Endothelial cell of umbilical vein (primary cell): Measurements from ENCODE around the gene HNRNPA1L2. TPM values are rescaled to one million over a fixed set of nuclear protein-coding genes. Genes with fewer than 3 reads are reported as not detected.

Experiments
- BruUV-seq: library from RNA; stranded (reverse); fragments of 400-500 nt; replicated peaks from 2 replicates; lab custom pipeline; 2021; lab: Mats Ljungman, UMichigan
- CTCF ChIA-PET: fragments of 300-600, 350-600 bp; sonication (Branson Sonifier 250); formaldehyde crosslinking; loops from one replicate; lab custom pipeline; 2021; ENCODE audit warnings: antibody characterized with exemption, inconsistent platforms; lab: Charles Lee
- POLR2A ChIA-PET: fragments of 300-600, 350-600 bp; sonication (Branson Sonifier 250); formaldehyde crosslinking; loops from one replicate; lab custom pipeline; 2021; ENCODE audit warnings: antibody characterized with exemption, inconsistent platforms; lab: Charles Lee
- DNase-seq: peaks from one replicate; pipeline ENCODE4 v3.0.0-alpha.2; 2011; ENCODE audit warnings: low read depth, low spot score
- FAIRE-seq: peaks from 2 replicates; lab custom pipeline; 2011; peaks lifted over from hg19 to GRCh38; lab: Jason Lieb, UNC
- H2AFZ ChIP-seq: 2 replicates; pipeline ENCODE4 v1.6.0; 2012; ENCODE audit warnings: low read depth, low read length, control low read depth, inconsistent platforms
- H3K27ac ChIP-seq: 2 replicates; pipeline ENCODE4 v1.5.1; 2011; ENCODE audit warnings: low read depth, mild to moderate bottlenecking, control low read depth, low read length, moderate library complexity; ENCODE audit not compliant: insufficient read depth
- H3K27me3 ChIP-seq, 2 experiments: 2 replicates each; pipeline versions ENCODE4 v1.6.0 to v1.6.1; 2011; ENCODE audit warnings: low read length in 2 of 2, mixed read lengths in 1 of 2; ENCODE audit not compliant: control insufficient read depth in 2 of 2, insufficient read depth in 2 of 2
- H3K36me3 ChIP-seq, 2 experiments: 2 replicates in 1 of 2; 3 replicates in 1 of 2; pipeline ENCODE4 v1.5.1; 2011; ENCODE audit warnings: low read length in 2 of 2, mild to moderate bottlenecking in 1 of 2, moderate library complexity in 1 of 2; ENCODE audit not compliant: control insufficient read depth in 2 of 2, insufficient read depth in 2 of 2; ENCODE audit errors: extremely low read depth in 1 of 2
- H3K4me1 ChIP-seq: 3 replicates; pipeline ENCODE4 v1.5.1; 2011; ENCODE audit warnings: mild to moderate bottlenecking, low read length; ENCODE audit not compliant: control insufficient read depth, insufficient read depth; ENCODE audit errors: extremely low read depth
- H3K4me2 ChIP-seq: 2 replicates; pipeline ENCODE4 v1.6.1; 2011; ENCODE audit warnings: low read length, control low read depth, mixed read lengths; ENCODE audit not compliant: insufficient read depth
- H3K4me3 ChIP-seq, 3 experiments: fragments of 200-600 bp in 1 of 3; sonication (generic), shearing (Covaris generic) in 1 of 3; replicated peaks in 1 of 3; 2 replicates each; pipeline ENCODE4 v1.5.1; 2011 to 2016; ENCODE audit warnings: control low read depth in 3 of 3, low read length in 3 of 3, mild to moderate bottlenecking in 2 of 3, inconsistent platforms in 1 of 3, low read depth in 1 of 3, moderate library complexity in 1 of 3; ENCODE audit not compliant: insufficient read depth in 1 of 3
- H3K79me2 ChIP-seq: 2 replicates; pipeline ENCODE4 v1.6.0; 2012; ENCODE audit warnings: low read length, inconsistent platforms; ENCODE audit not compliant: control insufficient read depth, insufficient read depth
- H3K9ac ChIP-seq: replicated peaks from 2 replicates; pipeline ENCODE3; 2011; ENCODE audit warnings: low read length, control low read depth; ENCODE audit not compliant: insufficient read depth; ENCODE audit errors: extremely low read depth
- H3K9me1 ChIP-seq: replicated peaks from 3 replicates; pipeline ENCODE4 v1.6.0; 2011; ENCODE audit warnings: mild to moderate bottlenecking, low read length; ENCODE audit not compliant: control insufficient read depth, insufficient read depth; ENCODE audit errors: extremely low read depth
- H3K9me3 ChIP-seq: replicated peaks from 2 replicates; pipeline ENCODE4 v1.5.1; 2012; ENCODE audit warnings: low read length, inconsistent platforms; ENCODE audit not compliant: control insufficient read depth, insufficient read depth
- H4K20me1 ChIP-seq: replicated peaks from 2 replicates; pipeline ENCODE3; 2011; ENCODE audit warnings: mild to moderate bottlenecking, low read length; ENCODE audit not compliant: control insufficient read depth, insufficient read depth; ENCODE audit errors: extremely low read depth
- GATA2 ChIP-seq: IDR thresholded peaks from 2 replicates; pipeline ENCODE4 v1.7.0; 2011; ENCODE audit warnings: low read depth, mild to moderate bottlenecking, moderate library complexity, mixed read lengths, low read length; ENCODE audit not compliant: insufficient read length, insufficient read depth
- JUN ChIP-seq: IDR thresholded peaks from 2 replicates; pipeline ENCODE4 v1.6.1; 2011; ENCODE audit warnings: borderline replicate concordance, low read depth; ENCODE audit not compliant: insufficient read length, insufficient read depth
- MYC ChIP-seq: IDR thresholded peaks from one replicate; pipeline ENCODE4 v1.6.1; 2011; ENCODE audit warnings: mild to moderate bottlenecking, low read depth, low read length
- POLR2A ChIP-seq: IDR thresholded peaks from 2 replicates; pipeline ENCODE4 v1.6.1; 2012; ENCODE audit warnings: low read depth, mild to moderate bottlenecking, control low read depth, low read length
- POLR2AphosphoS5 ChIP-seq: IDR thresholded peaks from 2 replicates; pipeline ENCODE4 v1.6.1; 2012; ENCODE audit warnings: low read depth, mild to moderate bottlenecking, control low read depth, low read length, moderate library complexity; ENCODE audit not compliant: insufficient read depth
- dilution Hi-C: fragments of 300-500 bp; cut with MboI; formaldehyde crosslinking; loops from one replicate; pipeline ENCODE4 v1.15.0; 2019; ENCODE audit warnings: low sequenced_read_pairs; ENCODE audit not compliant: extremely low pct_ligation_motif_present
- intact Hi-C: fragments of 100-400 bp; cut with micrococcal nuclease; formaldehyde crosslinking; loops from one replicate; pipeline ENCODE4 v1.10.0; 2022
- polyA plus RNA-seq, 4 experiments: library from polyadenylated mRNA; depleted of rRNA in 3 of 4; stranded (reverse) in 3 of 4; unstranded in 1 of 4; fragments of >200 nt; gene quantifications; 2 replicates each; pipeline versions ENCODE4 v1.2.1 to v1.2.3, GENCODE V29; 2011 to 2012; ENCODE audit warnings: missing spikeins in 1 of 4
- total RNA-seq: library from RNA; stranded (reverse); gene quantifications from 2 replicates; pipeline ENCODE4 v1.2.3, GENCODE V29; 2021
- TF ChIP-seq, protein P1 (sequence below), 2 donors: IDR thresholded peaks; 1 replicate in 1 of 2; 2 replicates in 1 of 2; pipeline ENCODE4 v1.5.1; 2011; ENCODE audit warnings: low read length in 2 of 2, mild to moderate bottlenecking in 2 of 2, moderate library complexity in 2 of 2, control low read depth in 1 of 2, inconsistent platforms in 1 of 2, low read depth in 1 of 2; ENCODE audit not compliant: insufficient read depth in 1 of 2; ENCODE audit errors: extremely low read depth in 1 of 2
- TF ChIP-seq, protein P2 (sequence below): IDR thresholded peaks from 2 replicates; pipeline ENCODE4 v1.6.1; 2011; ENCODE audit not compliant: insufficient read depth, insufficient read length

The HNRNPA1L2 gene
- total and polyA plus RNA-seq, 2 donors (not counting 3 experiments of a cell fraction or from before 2014, with no cell fraction given), result 5.4 to 11.7 TPM

DNA sequence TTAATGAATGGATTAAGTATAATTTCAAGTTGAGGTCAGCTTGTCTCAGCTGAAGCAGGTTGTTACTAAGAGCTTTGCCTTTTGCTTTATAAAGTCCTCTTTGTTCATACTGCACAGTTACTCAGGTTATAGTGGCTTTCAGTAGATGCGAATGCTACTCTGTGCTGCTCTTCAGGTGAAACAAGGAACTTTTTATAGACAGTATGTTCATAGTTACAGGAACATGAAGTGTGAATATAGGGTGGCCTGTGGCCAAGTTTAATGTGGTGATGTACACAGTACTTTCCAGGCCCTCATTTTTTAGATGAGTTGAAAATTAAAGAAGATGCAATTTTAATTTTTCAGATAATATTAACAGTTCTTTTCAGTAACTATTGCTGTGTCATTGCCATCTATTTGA is 31.2 kb downstream of the HNRNPA1L2 start:
- dilution Hi-C loops, result no loop called here
- no peaks in the 10 kb centered on the region for H3K9me1 ChIP-seq
- peaks cover 53% of the 10 kb centered on the region for H3K79me2 ChIP-seq
- FAIRE-seq, result no peak
- H3K9ac ChIP-seq, result no peak overlapping the region
- H3K4me1 ChIP-seq, result no peaks in the 10 kb centered on the region
- ChIA-PET CTCF (interaction anchor here (1.5 kb wide), 1 partner anchor 19 kb away, joined by 3 read pairs; no protein-coding TSS in a partner anchor), POLR2A (no interaction called here)
- intact Hi-C loops, result no loop called here
- no peak overlapping the region for H2AFZ ChIP-seq
- H3K27ac ChIP-seq, result no peak overlapping the region
- H4K20me1 ChIP-seq, result no peaks in the 10 kb centered on the region
- peaks cover 0 to 9% of the 10 kb centered on the region in 2 experiments for H3K36me3 ChIP-seq
- H3K27me3 ChIP-seq, result no peaks in the 10 kb centered on the region
- BruUV-seq, result no TSS peak
- no peak for DNase-seq
- H3K4me2 ChIP-seq, result no peak overlapping the region
- TF ChIP-seq GATA2, result no peak
- TF ChIP-seq, protein P1, sequence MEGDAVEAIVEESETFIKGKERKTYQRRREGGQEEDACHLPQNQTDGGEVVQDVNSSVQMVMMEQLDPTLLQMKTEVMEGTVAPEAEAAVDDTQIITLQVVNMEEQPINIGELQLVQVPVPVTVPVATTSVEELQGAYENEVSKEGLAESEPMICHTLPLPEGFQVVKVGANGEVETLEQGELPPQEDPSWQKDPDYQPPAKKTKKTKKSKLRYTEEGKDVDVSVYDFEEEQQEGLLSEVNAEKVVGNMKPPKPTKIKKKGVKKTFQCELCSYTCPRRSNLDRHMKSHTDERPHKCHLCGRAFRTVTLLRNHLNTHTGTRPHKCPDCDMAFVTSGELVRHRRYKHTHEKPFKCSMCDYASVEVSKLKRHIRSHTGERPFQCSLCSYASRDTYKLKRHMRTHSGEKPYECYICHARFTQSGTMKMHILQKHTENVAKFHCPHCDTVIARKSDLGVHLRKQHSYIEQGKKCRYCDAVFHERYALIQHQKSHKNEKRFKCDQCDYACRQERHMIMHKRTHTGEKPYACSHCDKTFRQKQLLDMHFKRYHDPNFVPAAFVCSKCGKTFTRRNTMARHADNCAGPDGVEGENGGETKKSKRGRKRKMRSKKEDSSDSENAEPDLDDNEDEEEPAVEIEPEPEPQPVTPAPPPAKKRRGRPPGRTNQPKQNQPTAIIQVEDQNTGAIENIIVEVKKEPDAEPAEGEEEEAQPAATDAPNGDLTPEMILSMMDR (IDR thresholded peaks at IDR 0.05; ENCODE audit: extremely low read depth in 1 of 2, insufficient read depth in 1 of 2, low read depth in 1 of 2, low read length in 2 of 2), result no peak
- TF ChIP-seq, protein P2, sequence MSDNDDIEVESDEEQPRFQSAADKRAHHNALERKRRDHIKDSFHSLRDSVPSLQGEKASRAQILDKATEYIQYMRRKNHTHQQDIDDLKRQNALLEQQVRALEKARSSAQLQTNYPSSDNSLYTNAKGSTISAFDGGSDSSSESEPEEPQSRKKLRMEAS, result no peak
- TF ChIP-seq POLR2A, result no peak
- no peak for TF ChIP-seq JUN
- no peak for TF ChIP-seq POLR2AphosphoS5
- no peak for TF ChIP-seq MYC
- no peaks in the 10 kb centered on the region for H3K9me3 ChIP-seq
- no peak overlapping the region for H3K4me3 ChIP-seq
